Measurements from ENCODE around the gene DPEP2. TPM values are rescaled to one million over a fixed set of nuclear protein-coding genes. Genes with fewer than 3 reads are reported as not detected.

DPEP2 gene
- total and polyA plus RNA-seq, 2 experiments from 2014 or later, result not detected

GRCh38 chr16:67967958-67968399 is 31.3 kb downstream of the DPEP2 start:
- Mint-ChIP-seq H3K4me1 (peaks cover 41% of the 10 kb centered on the region), H3K27ac (peak overlapping the region; percentile 57; the same call in 1 of the 2 replicates), H3K9me3 (no peaks in the 10 kb centered on the region; the same call in 2 of the 3 replicates), H3K4me3 (peak overlapping the region; percentile 89), H3K36me3 (ENCODE audit: low read depth) (peaks cover 2% of the 10 kb centered on the region; the same call in 2 of the 3 replicates), H3K27me3 (ENCODE audit: insufficient read depth, low read depth, poor library complexity) (peaks cover 19% of the 10 kb centered on the region)
- Histone ChIP-seq H3K79me2 (replicated peaks; ENCODE audit: insufficient read depth) (peaks cover 37% of the 10 kb centered on the region), H3K4me2 (peak overlapping the region; percentile 99), H3K4me1 (ENCODE audit: insufficient read depth) (peaks cover 38% of the 10 kb centered on the region), H3K4me3 (peak overlapping the region; percentile 91), H3K9me2 (ENCODE audit: insufficient read depth) (no peaks in the 10 kb centered on the region), H4K20me1 (replicated peaks; ENCODE audit: insufficient read depth) (peaks cover 19% of the 10 kb centered on the region), H2AFZ (no peak overlapping the region; the same call in 1 of the 2 replicates), H3F3A (replicated peaks; ENCODE audit: low read depth) (0 out of 2 replicates have a peak, but pooled peaks cover 22% of the 10 kb centered on the region), H3K27me3 (ENCODE audit: insufficient read depth) (no peaks in the 10 kb centered on the region), H3K27ac (ENCODE audit: low read depth) (no peak overlapping the region), H3K36me3 (ENCODE audit: insufficient read depth) (no peaks in the 10 kb centered on the region; the same call in 1 of the 2 replicates)
- TF ChIP-seq CTCF (conservative IDR thresholded peaks at IDR 0.05; ENCODE audit: low read depth in 2 of 2) (no peak), ZNF462 (CRISPR knock-in tag; IDR thresholded peaks at IDR 0.05) (no peak), ZNF114 (CRISPR knock-in tag; IDR thresholded peaks at IDR 0.05) (no peak)
- peak; percentile 1 for ATAC-seq
- peak; percentile 54 for DNase-seq (ENCODE audit: low spot score)

All from GM23338 (cell line).